ENCODE data around the gene CDH13.

Gene CDH13

GRCh38 chr16:82728901-82729300, 102.1 kb downstream of the CDH13 start:
- H3K4me3 ChIP-seq (ENCODE audit: low read length) = no peak overlapping the region
- H3K4me2 ChIP-seq (ENCODE audit: low read length) = no peak overlapping the region
- H3K9me3 ChIP-seq (replicated peaks; ENCODE audit: low read length) = no peaks in the 10 kb centered on the region
- H3K9ac ChIP-seq (ENCODE audit: low read depth, low read length) = no peak overlapping the region
- peaks cover 5% of the 10 kb centered on the region for H3K4me1 ChIP-seq (ENCODE audit: control insufficient read depth, insufficient read depth, low read length)
- H3K27me3 ChIP-seq (ENCODE audit: control insufficient read depth, insufficient read depth, low read length) = no peaks in the 10 kb centered on the region
- peaks cover 4% of the 10 kb centered on the region for H3K36me3 ChIP-seq (ENCODE audit: insufficient read depth, low read length)

GRCh38 chr16:82730901-82731300, 104.1 kb downstream of the CDH13 start:
- Histone ChIP-seq H3K9me3 (replicated peaks; ENCODE audit: low read length) (no peaks in the 10 kb centered on the region), H3K27me3 (ENCODE audit: control insufficient read depth, insufficient read depth, low read length) (no peaks in the 10 kb centered on the region), H3K4me3 (ENCODE audit: low read length) (no peak overlapping the region), H3K4me1 (ENCODE audit: control insufficient read depth, insufficient read depth, low read length) (peaks cover 3% of the 10 kb centered on the region), H3K4me2 (ENCODE audit: low read length) (no peak overlapping the region), H3K9ac (ENCODE audit: low read depth, low read length) (no peak overlapping the region), H3K36me3 (ENCODE audit: insufficient read depth, low read length) (peaks cover 4% of the 10 kb centered on the region)

- Histone ChIP-seq H3K4me3 (ENCODE audit: low read length) (no peak overlapping the region), H3K9ac (ENCODE audit: low read depth, low read length) (no peak overlapping the region), H3K36me3 (ENCODE audit: insufficient read depth, low read length) (peaks cover 4% of the 10 kb centered on the region), H3K9me3 (replicated peaks; ENCODE audit: low read length) (no peaks in the 10 kb centered on the region), H3K4me1 (ENCODE audit: control insufficient read depth, insufficient read depth, low read length) (no peaks in the 10 kb centered on the region), H3K4me2 (ENCODE audit: low read length) (no peak overlapping the region), H3K27me3 (ENCODE audit: control insufficient read depth, insufficient read depth, low read length) (no peaks in the 10 kb centered on the region)
Observed at GRCh38 chr16:82732461-82732860, 105.7 kb downstream of the CDH13 start.

GRCh38 chr16:82735186-82735585, 108.4 kb downstream of the CDH13 start:
- Histone ChIP-seq H3K9me3 (replicated peaks; ENCODE audit: low read length) (no peaks in the 10 kb centered on the region), H3K27me3 (ENCODE audit: control insufficient read depth, insufficient read depth, low read length) (no peaks in the 10 kb centered on the region), H3K4me1 (ENCODE audit: control insufficient read depth, insufficient read depth, low read length) (no peaks in the 10 kb centered on the region), H3K9ac (ENCODE audit: low read depth, low read length) (no peak overlapping the region), H3K4me2 (ENCODE audit: low read length) (no peak overlapping the region), H3K36me3 (ENCODE audit: insufficient read depth, low read length) (no peaks in the 10 kb centered on the region), H3K4me3 (ENCODE audit: low read length) (no peak overlapping the region)

GRCh38 chr16:82735673-82736091, 108.9 kb downstream of the CDH13 start:
- H3K4me3 ChIP-seq (ENCODE audit: low read length) = no peak overlapping the region
- H3K4me1 ChIP-seq (ENCODE audit: control insufficient read depth, insufficient read depth, low read length) = no peaks in the 10 kb centered on the region
- H3K27me3 ChIP-seq (ENCODE audit: control insufficient read depth, insufficient read depth, low read length) = no peaks in the 10 kb centered on the region
- no peak overlapping the region for H3K9ac ChIP-seq (ENCODE audit: low read depth, low read length)
- no peaks in the 10 kb centered on the region for H3K36me3 ChIP-seq (ENCODE audit: insufficient read depth, low read length)
- H3K9me3 ChIP-seq (replicated peaks; ENCODE audit: low read length) = no peaks in the 10 kb centered on the region
- H3K4me2 ChIP-seq (ENCODE audit: low read length) = no peak overlapping the region

GRCh38 chr16:82736224-82736623, 109.5 kb downstream of the CDH13 start:
- Histone ChIP-seq H3K9ac (ENCODE audit: low read depth, low read length) (no peak overlapping the region), H3K9me3 (replicated peaks; ENCODE audit: low read length) (no peaks in the 10 kb centered on the region), H3K4me2 (ENCODE audit: low read length) (no peak overlapping the region), H3K27me3 (ENCODE audit: control insufficient read depth, insufficient read depth, low read length) (no peaks in the 10 kb centered on the region), H3K4me3 (ENCODE audit: low read length) (no peak overlapping the region), H3K4me1 (ENCODE audit: control insufficient read depth, insufficient read depth, low read length) (no peaks in the 10 kb centered on the region), H3K36me3 (ENCODE audit: insufficient read depth, low read length) (no peaks in the 10 kb centered on the region)

- no peak overlapping the region for H3K4me3 ChIP-seq (ENCODE audit: low read length)
- H3K27me3 ChIP-seq (ENCODE audit: control insufficient read depth, insufficient read depth, low read length) = no peaks in the 10 kb centered on the region
- H3K9me3 ChIP-seq (replicated peaks; ENCODE audit: low read length) = no peaks in the 10 kb centered on the region
- no peak overlapping the region for H3K4me2 ChIP-seq (ENCODE audit: low read length)
- no peak overlapping the region for H3K9ac ChIP-seq (ENCODE audit: low read depth, low read length)
- no peaks in the 10 kb centered on the region for H3K4me1 ChIP-seq (ENCODE audit: control insufficient read depth, insufficient read depth, low read length)
- H3K36me3 ChIP-seq (ENCODE audit: insufficient read depth, low read length) = no peaks in the 10 kb centered on the region
Observed at GRCh38 chr16:82738699-82739098, 111.9 kb downstream of the CDH13 start.

- no peak overlapping the region for H3K9ac ChIP-seq (ENCODE audit: low read depth, low read length)
- H3K4me1 ChIP-seq (ENCODE audit: control insufficient read depth, insufficient read depth, low read length) = no peaks in the 10 kb centered on the region
- no peak overlapping the region for H3K4me3 ChIP-seq (ENCODE audit: low read length)
- H3K36me3 ChIP-seq (ENCODE audit: insufficient read depth, low read length) = no peaks in the 10 kb centered on the region
- no peaks in the 10 kb centered on the region for H3K27me3 ChIP-seq (ENCODE audit: control insufficient read depth, insufficient read depth, low read length)
- H3K9me3 ChIP-seq (replicated peaks; ENCODE audit: low read length) = no peaks in the 10 kb centered on the region
- no peak overlapping the region for H3K4me2 ChIP-seq (ENCODE audit: low read length)
Observed at GRCh38 chr16:82741073-82741615, 114.4 kb downstream of the CDH13 start.

GRCh38 chr16:82744958-82745357, 118.2 kb downstream of the CDH13 start:
- no peaks in the 10 kb centered on the region for H3K36me3 ChIP-seq (ENCODE audit: insufficient read depth, low read length)
- H3K27me3 ChIP-seq (ENCODE audit: control insufficient read depth, insufficient read depth, low read length) = no peaks in the 10 kb centered on the region
- H3K9me3 ChIP-seq (replicated peaks; ENCODE audit: low read length) = no peaks in the 10 kb centered on the region
- no peak overlapping the region for H3K4me2 ChIP-seq (ENCODE audit: low read length)
- H3K4me1 ChIP-seq (ENCODE audit: control insufficient read depth, insufficient read depth, low read length) = peaks cover 14% of the 10 kb centered on the region
- no peak overlapping the region for H3K4me3 ChIP-seq (ENCODE audit: low read length)
- H3K9ac ChIP-seq (ENCODE audit: low read depth, low read length) = no peak overlapping the region

GRCh38 chr16:82748026-82748425, 121.3 kb downstream of the CDH13 start:
- peak overlapping the region; percentile 14 for H3K9ac ChIP-seq (ENCODE audit: low read depth, low read length)
- H3K4me3 ChIP-seq (ENCODE audit: low read length) = no peak overlapping the region
- peaks cover 14% of the 10 kb centered on the region for H3K4me1 ChIP-seq (ENCODE audit: control insufficient read depth, insufficient read depth, low read length)
- H3K27me3 ChIP-seq (ENCODE audit: control insufficient read depth, insufficient read depth, low read length) = no peaks in the 10 kb centered on the region
- H3K36me3 ChIP-seq (ENCODE audit: insufficient read depth, low read length) = no peaks in the 10 kb centered on the region
- H3K4me2 ChIP-seq (ENCODE audit: low read length) = peak overlapping the region; percentile 46
- H3K9me3 ChIP-seq (replicated peaks; ENCODE audit: low read length) = no peaks in the 10 kb centered on the region

- Histone ChIP-seq H3K9ac (ENCODE audit: low read depth, low read length) (no peak overlapping the region), H3K4me1 (ENCODE audit: control insufficient read depth, insufficient read depth, low read length) (peaks cover 31% of the 10 kb centered on the region), H3K36me3 (ENCODE audit: insufficient read depth, low read length) (no peaks in the 10 kb centered on the region), H3K4me2 (ENCODE audit: low read length) (no peak overlapping the region), H3K9me3 (replicated peaks; ENCODE audit: low read length) (no peaks in the 10 kb centered on the region), H3K27me3 (ENCODE audit: control insufficient read depth, insufficient read depth, low read length) (no peaks in the 10 kb centered on the region), H3K4me3 (ENCODE audit: low read length) (no peak overlapping the region)
Observed at GRCh38 chr16:82750068-82750467, 123.3 kb downstream of the CDH13 start.

GRCh38 chr16:82751020-82751419, 124.3 kb downstream of the CDH13 start:
- Histone ChIP-seq H3K4me3 (ENCODE audit: low read length) (no peak overlapping the region), H3K9me3 (replicated peaks; ENCODE audit: low read length) (no peaks in the 10 kb centered on the region), H3K27me3 (ENCODE audit: control insufficient read depth, insufficient read depth, low read length) (no peaks in the 10 kb centered on the region), H3K36me3 (ENCODE audit: insufficient read depth, low read length) (no peaks in the 10 kb centered on the region), H3K4me1 (ENCODE audit: control insufficient read depth, insufficient read depth, low read length) (peaks cover 41% of the 10 kb centered on the region), H3K4me2 (ENCODE audit: low read length) (no peak overlapping the region), H3K9ac (ENCODE audit: low read depth, low read length) (no peak overlapping the region)

Measured in skeletal muscle satellite cell (primary cell).